Astrocyte of the cerebellum (primary cell): Measurements from ENCODE around the gene ATP5PO.
"Not testable (repeated sequence)": the region's sequence is repeated elsewhere in the genome, so short reads cannot be mapped to it uniquely, and the experiment has no call there.

Experiments
- DNase-seq: peaks from one replicate; pipeline ENCODE4 v3.0.0-alpha.2; 2011; ENCODE audit warnings: low read depth
- H3K4me3 ChIP-seq: 2 replicates; pipeline ENCODE4 v1.5.1; 2011; ENCODE audit warnings: mild to moderate bottlenecking, low read depth, low read length, moderate library complexity
- CTCF ChIP-seq: IDR thresholded peaks from 2 replicates; pipeline ENCODE4 v1.5.1; 2012; ENCODE audit warnings: low read length, low read depth, moderate library complexity, mild to moderate bottlenecking; ENCODE audit errors: missing control alignments
- in situ Hi-C: cut with HindIII; loops from 2 replicates; pipeline ENCODE4 v1.10.0; 2017; ENCODE audit warnings: low sequenced_read_pairs

The ATP5PO gene

GRCh38 chr21:33865996-33866575 lies 49.5 kb downstream of the ATP5PO start:
- in situ Hi-C loops = no loop called here
- no peak for DNase-seq
- no peak for TF ChIP-seq CTCF
- H3K4me3 ChIP-seq = no peak overlapping the region

GRCh38 chr21:33865176-33865575 lies 50.4 kb downstream of the ATP5PO start:
- no peak for DNase-seq
- no peak for TF ChIP-seq CTCF
- no peak overlapping the region for H3K4me3 ChIP-seq
- in situ Hi-C loops = no loop called here

DNA sequence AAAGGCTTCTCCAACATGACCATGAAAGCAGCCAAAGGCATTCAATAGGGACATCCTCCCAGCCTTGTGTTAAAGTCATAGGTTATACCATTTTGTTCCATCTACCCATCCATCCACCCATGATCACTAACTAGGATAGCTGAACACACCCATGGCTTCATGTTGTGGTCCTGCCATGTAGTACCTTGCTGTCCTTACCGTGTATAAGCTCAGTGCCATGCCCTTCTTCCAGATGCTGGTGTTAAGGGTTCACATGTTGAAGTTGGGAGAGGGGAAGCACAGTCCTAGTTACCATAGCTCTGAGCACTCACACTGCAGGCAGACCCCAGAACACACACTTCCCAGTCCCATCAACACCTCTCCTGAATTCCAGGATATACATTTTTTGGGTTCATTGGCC lies 51.5 kb downstream of the ATP5PO start:
- no peak for DNase-seq
- no peak overlapping the region for H3K4me3 ChIP-seq
- in situ Hi-C loops = no loop called here
- no peak for TF ChIP-seq CTCF

- DNase-seq, H3K4me3 ChIP-seq, in situ Hi-C loops: not testable (repeated sequence)
Measured at GRCh38 chr21:33863191-33863590, 52.4 kb downstream of the ATP5PO start.

DNA sequence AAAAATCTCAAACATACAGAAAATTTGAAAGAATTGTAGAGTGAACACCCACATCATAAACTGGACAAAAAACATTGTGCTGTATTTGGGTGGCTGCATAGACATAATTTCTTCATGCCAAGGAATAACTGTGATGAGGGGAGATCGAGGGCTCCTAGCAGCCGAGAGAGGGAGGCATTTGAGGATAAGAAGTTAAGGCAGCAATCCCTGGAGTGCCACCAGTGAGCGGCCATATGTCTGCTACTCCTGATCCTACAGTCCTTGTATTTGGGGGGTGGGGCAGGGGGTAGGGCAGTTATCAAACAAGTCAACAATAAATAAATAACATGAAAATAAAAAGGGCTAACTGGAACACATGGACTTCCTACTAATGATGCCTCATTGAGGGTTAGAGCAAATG lies 54.5 kb downstream of the ATP5PO start:
- in situ Hi-C loops = no loop called here
- H3K4me3 ChIP-seq = no peak overlapping the region
- DNase-seq = no peak
- no peak for TF ChIP-seq CTCF

DNA sequence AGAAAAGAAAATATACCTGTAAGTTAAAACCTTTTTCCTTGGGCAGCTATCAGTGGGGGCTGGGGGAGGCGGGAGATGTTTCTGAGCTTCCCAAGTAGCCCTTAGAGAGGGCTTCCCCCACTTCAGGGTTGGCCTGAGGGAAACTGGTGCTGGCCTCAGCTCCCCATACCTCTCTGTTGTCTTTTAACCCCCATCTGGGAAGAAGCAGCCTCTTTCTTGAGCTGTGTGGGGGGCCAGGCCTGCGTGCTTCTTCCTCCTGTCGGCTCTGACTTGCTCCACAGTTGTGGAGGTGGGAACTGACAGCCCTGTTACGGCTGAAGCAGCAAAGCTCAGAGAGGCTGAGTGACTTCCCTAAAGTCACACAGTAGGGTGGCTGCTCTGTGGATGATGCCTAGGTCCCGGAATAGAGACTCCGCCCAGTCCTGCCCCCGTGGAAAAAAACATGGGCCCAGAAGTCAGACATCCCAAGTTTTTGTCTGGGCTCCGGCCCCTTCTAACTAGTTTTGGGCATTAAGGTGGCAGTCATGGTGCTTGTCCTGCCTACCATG lies 55.2 kb downstream of the ATP5PO start:
- TF ChIP-seq CTCF = no peak
- in situ Hi-C loops = no loop called here
- H3K4me3 ChIP-seq = no peak overlapping the region
- no peak for DNase-seq

GRCh38 chr21:33859373-33860102 lies 56.1 kb downstream of the ATP5PO start:
- in situ Hi-C loops = loop anchor here (5.0 kb wide), 1 partner anchor 43 kb away; no protein-coding TSS in a partner anchor
- DNase-seq = no peak
- TF ChIP-seq CTCF = no peak
- H3K4me3 ChIP-seq = no peak overlapping the region
